EL (cell line): ENCODE results near the gene WHRN.

Source experiments
- DNase-seq: peaks from one replicate; pipeline ENCODE4 v3.0.0-alpha.2; 2016

The WHRN gene

GRCh38 chr9:114374936-114375335 lies 130.3 kb downstream of the WHRN start:
- DNase-seq = no peak

DNA sequence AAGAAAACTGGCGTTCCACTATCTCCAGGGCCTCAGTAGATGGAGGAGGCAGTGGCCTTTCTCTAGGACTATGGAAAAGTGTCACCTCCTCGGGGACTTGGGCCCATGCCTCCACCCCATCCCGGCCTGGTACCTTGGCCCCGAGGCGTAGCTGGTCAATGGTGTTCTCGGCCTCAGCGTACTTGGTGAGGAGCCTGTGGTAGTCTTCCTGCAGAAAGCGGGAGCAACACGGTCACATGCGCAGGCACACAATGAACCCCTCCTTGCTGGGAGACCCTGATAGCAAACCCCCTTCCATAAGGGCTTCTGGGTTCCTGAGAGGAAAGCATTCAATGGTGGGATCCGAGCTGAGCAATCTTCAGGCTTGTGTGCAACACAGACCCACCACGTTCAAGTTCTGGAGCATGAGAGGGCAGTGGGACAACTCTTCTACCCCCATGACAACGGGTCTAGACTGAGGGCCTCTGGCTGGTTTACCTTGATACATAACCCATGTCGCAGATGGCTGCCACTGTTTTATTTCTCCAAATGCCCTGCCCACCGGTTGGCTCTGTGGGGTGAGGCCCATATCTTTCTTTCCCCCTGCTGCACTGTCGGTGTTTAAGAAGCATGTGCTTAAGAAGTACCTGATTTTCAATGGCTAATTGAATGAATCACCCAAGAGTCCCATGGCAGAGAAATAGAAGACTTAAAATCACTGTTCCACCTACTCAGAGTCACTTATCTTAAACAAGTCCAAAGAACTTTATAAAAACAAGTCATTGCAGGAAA lies 131.1 kb downstream of the WHRN start:
- DNase-seq = no peak

DNA sequence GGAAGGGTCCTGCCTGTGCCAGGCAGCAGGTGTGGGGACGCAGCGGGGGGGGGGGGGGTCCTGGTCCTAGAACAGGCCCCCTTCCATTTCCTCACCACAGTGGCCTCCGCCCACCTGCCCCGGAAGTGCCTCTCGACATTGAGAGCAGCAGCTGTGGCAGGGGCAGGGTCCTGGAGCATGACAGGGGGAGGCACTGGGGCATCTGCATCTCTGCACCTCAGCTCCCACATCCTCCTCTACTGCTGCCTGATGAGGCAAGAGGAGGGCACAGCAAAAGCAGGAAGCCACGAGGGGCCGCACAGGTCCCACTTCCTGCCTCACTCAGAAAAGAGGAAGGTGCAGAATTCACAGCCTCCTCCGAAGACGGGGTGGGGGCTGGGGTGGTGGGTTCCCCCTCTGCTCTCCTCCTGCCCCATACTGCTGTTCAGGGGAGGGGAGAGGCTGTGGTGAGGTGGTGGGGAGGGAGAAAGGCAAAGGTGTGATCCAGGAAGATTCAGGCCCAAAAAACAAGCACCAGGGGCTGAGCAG lies 132.3 kb downstream of the WHRN start:
- no peak for DNase-seq

GRCh38 chr9:114371973-114372917 lies 133.0 kb downstream of the WHRN start:
- peak; percentile 84 for DNase-seq

DNA sequence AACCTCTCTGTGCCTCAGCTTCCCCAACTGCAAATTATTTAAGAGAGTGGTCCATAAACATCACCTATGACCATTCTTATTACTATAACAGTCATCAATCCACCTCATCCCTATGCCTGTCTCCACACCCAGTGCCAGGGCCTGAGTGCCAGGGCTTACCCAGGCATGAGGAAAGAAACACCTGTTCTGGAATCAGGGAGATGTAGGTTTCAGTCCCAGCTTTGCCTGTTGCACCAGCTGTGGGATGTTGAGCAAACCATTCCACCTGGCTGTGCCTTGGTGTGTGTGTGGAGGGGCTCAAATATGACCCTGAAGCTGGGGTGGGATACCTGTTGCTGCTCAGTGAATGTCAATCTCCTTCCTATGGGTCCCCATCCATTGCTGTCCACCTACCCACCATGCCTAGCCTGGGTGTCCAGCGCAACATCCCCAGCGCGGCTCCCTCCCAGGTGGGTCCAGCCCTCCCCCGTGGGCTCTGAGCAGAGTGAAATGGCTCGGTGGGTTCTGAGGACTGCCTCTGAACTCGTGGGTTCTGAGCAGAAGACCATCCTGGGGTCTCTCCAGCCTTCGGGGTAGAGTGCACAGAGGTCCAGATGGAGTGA lies 133.8 kb downstream of the WHRN start:
- DNase-seq = no peak

- DNase-seq = no peak
These were observed 134.3 kb downstream of the WHRN start for GRCh38 chr9:114370968-114371320.

GRCh38 chr9:114370251-114370967 lies 134.9 kb downstream of the WHRN start:
- no peak for DNase-seq

DNA sequence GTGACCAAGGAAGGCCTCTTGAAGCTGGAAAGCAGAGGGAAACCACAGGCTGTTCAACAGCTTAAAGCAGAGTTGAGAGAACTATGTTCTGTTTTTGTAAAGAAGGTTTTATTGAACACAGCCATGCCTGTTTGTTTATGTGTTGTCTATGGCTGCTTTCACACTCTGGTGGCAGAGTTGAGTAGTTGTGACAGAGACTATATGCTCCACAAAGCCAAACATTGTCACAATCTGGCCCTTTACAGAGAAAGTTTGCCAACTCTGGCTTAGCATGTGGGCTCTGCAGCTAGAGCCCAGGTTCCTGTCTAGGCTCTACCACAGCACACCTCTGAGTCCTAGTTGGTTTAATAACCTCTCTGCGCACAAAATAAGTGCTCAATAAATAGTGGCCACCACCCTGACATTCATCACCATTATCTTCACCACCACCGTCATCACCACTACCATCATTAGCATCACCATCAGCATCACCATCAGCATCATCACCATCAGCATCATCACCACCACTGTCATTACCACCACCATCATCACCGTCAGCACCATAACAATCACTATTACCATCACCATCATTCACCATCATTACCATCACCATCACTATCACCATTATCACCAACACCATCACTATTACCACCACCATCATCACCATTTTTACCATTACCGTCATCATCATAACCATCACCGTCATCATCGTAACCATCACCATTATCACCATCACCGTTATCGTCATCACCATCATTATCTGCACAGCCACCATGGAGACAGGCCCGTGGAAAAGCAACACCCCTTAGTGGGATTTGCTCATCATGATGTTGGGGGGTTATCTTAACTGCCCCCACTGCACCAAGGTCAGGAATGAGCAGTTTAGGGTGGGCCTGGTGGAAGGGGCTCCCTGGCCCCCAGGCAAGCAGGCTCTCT lies 135.8 kb downstream of the WHRN start:
- no peak for DNase-seq

GRCh38 chr9:114367772-114368569 lies 137.3 kb downstream of the WHRN start:
- no peak for DNase-seq

DNA sequence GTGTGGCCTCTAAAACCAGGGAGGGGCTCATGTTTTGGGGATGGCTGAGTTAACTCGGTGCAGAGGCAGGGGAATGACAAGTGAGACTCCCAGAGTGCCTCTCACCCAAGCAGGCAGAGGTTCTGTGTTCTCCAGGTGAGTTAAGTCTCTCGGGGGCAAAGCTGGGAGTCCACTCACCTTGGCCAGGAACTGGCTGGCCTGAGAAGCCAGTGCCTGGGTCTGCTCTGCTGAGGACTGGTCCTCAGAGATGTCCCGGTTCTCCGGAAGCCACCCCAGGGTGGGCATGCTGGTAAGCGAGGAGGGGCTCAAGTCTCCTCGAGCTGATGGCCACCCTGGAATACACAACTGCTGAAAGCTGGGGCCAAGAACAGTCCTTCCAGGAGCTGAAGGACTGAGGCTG lies 137.9 kb downstream of the WHRN start:
- DNase-seq = no peak

- peak; percentile 90 for DNase-seq
These were observed 138.7 kb downstream of the WHRN start for GRCh38 chr9:114366334-114367128.

DNA sequence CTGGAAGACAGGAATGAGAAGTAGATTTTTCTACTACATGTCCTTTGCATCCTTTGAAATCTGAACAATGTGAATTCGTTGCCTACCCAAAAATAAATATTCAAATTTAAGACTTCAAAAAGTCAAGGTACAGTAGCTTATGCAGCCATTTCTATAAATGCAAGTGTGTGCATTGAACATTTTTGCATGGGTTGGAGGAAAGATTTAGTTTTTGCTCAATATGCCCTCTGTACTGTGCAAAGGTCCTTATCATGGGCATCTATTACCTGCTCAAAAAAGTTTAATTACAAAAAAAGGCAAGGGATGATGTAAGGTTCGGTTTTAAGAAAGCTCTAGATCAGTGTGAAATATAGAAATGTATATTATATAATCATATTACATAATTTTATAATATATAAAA lies 140.1 kb downstream of the WHRN start:
- no peak for DNase-seq

- peak; percentile 90 for DNase-seq
These were observed 140.9 kb downstream of the WHRN start for GRCh38 chr9:114364134-114365041.

GRCh38 chr9:114363424-114363823 lies 141.8 kb downstream of the WHRN start:
- no peak for DNase-seq

GRCh38 chr9:114362394-114362793 lies 142.9 kb downstream of the WHRN start:
- DNase-seq = no peak

- DNase-seq = no peak
These were observed 143.7 kb downstream of the WHRN start for GRCh38 chr9:114361542-114361941.

- no peak for DNase-seq
These were observed 145.5 kb downstream of the WHRN start for GRCh38 chr9:114359801-114360200.

DNA sequence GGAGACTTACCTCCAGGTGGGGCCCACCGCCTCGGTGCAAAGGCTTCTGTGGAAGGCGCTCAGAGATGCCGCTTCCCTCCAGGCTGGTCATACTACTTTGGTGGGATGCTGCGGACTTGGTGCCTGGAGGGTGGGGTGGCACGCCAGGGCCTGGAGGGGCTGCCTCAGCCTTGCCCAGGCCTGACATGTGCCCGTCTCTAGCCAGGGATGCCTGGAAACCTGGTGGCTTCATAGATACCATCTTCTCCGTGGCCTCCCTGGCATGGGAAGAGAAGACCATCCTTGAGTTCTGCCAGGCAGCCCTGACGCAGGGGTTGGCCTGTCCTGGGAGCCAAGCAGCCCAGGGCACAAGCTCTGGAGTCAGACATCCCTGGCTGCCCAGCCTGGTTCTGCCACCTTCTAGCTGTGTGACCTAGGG lies 147.4 kb downstream of the WHRN start:
- no peak for DNase-seq

- DNase-seq = no peak
These were observed 147.9 kb downstream of the WHRN start for GRCh38 chr9:114357360-114357759.
